Renal cortex interstitium (tissue), 11 donors: Measurements from ENCODE around the gene B3GAT1. TPM values are rescaled to one million over a fixed set of nuclear protein-coding genes. Genes with fewer than 3 reads are reported as not detected.

Source experiments
- DNase-seq, 11 donors: peaks; one replicate each; pipeline ENCODE4 v3.0.0-alpha.2; 2013; ENCODE audit warnings: low read depth in 9 of 11, low spot score in 4 of 11; ENCODE audit errors: extremely low read depth in 1 of 11
- polyA plus RNA-seq, 3 donors: library from polyadenylated mRNA; unstranded; fragments of 120-200 nt; gene quantifications; one replicate each; pipeline ENCODE4 v1.2.1, GENCODE V29; 2013; ENCODE audit not compliant: insufficient read length in 3 of 3

Gene B3GAT1
- polyA plus RNA-seq, 3 donors = 4.3 to 4.9 (median 4.6) TPM

GRCh38 chr11:134382257-134382656, 29.8 kb downstream of the B3GAT1 start:
- DNase-seq = no peak

- no peak for DNase-seq
These were observed 31.3 kb downstream of the B3GAT1 start for GRCh38 chr11:134380785-134381184.

DNA sequence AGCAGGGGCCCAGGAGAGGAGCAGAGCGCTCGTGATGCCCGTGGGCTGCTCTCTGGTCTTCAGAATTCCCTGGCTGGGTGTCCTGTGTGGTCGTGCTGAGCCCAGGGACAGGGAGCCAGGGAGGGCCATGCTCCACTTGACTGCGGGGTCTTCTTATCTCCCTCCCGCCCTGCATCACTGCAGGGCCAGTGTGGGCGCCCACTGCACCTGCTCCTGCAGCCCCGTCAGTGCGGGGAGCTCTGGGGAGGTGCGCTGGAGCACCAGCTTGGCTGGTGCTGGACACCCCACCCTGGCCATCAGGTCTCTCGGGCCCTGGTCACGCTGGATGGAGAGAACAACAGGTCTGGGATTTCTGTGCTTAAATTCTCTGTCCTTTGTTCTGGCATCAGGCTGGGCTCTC, 31.8 kb downstream of the B3GAT1 start:
- DNase-seq = no peak

DNA sequence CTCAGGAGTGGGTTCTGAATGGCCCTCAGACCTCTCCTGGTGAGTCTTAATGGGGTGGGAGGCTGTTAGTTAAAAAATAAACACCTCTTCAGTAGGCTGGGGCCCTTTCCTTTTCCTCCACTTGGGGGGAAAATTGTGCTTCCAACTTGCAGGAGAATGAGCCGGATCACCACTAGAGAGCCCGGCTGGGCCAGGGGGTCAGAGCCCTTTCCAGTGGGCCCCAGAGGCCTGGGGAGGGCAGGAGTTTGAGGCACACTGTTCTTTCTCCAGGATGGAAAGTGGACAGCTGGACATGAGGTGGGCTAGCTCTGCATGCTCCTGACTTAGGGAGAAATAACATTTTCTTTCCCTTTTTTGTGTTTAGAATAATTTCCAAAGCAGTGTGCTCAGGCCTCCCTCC, 32.8 kb downstream of the B3GAT1 start:
- DNase-seq = no peak

- no peak for DNase-seq
These were observed 34.2 kb downstream of the B3GAT1 start for GRCh38 chr11:134377876-134378275.

- no peak for DNase-seq
These were observed 35.7 kb downstream of the B3GAT1 start for GRCh38 chr11:134376150-134376921.

DNA sequence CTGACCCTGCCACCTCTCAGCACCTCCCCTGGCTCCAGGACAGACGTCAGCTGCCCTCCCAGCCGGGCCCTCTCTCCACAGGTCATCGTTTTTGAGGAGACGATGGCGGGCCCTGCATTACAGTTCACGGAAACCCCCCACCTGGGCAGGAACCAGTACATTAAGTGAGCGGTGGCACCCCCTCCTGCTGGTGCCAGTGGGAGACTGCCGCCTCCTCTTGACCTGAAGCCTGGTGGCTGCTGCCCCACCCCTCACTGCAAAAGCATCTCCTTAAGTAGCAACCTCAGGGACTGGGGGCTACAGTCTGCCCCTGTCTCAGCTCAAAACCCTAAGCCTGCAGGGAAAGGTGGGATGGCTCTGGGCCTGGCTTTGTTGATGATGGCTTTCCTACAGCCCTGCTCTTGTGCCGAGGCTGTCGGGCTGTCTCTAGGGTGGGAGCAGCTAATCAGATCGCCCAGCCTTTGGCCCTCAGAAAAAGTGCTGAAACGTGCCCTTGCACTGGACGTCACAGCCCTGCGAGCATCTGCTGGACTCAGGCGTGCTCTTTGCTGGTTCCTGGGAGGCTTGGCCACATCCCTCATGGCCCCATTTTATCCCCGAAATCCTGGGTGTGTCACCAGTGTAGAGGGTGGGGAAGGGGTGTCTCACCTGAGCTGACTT, 37.0 kb downstream of the B3GAT1 start:
- no peak for DNase-seq

GRCh38 chr11:134374171-134374570, 37.9 kb downstream of the B3GAT1 start:
- DNase-seq = no peak

- DNase-seq = no peak
These were observed 38.4 kb downstream of the B3GAT1 start for GRCh38 chr11:134373591-134374052.

DNA sequence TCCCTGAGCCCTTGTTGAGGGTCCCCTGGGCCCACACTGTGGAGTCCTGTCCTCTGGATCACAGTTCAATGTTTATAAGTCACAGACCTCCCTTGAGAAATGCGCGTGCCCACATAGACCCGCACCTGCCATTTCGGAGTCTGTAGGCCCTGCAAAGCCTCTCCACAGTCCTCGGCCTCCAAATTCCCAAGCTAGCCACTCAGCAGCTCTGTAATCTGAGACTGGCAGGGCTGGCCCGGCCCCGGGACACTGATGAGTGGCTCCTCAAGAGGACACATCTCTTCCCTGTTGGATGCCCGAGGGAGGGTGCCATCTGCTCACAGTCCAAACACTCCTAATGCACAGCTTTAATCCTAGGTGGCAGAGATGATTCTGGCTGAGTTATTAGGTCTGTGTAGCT, 39.1 kb downstream of the B3GAT1 start:
- no peak for DNase-seq

- DNase-seq = no peak
These were observed 39.5 kb downstream of the B3GAT1 start for GRCh38 chr11:134372536-134372935.

- no peak for DNase-seq
These were observed 40.4 kb downstream of the B3GAT1 start for GRCh38 chr11:134371436-134372185.

GRCh38 chr11:134370526-134371435, 41.3 kb downstream of the B3GAT1 start:
- DNase-seq = no peak

- DNase-seq = no peak
These were observed 42.2 kb downstream of the B3GAT1 start for GRCh38 chr11:134369656-134370525.

- no peak for DNase-seq
These were observed 44.3 kb downstream of the B3GAT1 start for GRCh38 chr11:134367781-134368180.

DNA sequence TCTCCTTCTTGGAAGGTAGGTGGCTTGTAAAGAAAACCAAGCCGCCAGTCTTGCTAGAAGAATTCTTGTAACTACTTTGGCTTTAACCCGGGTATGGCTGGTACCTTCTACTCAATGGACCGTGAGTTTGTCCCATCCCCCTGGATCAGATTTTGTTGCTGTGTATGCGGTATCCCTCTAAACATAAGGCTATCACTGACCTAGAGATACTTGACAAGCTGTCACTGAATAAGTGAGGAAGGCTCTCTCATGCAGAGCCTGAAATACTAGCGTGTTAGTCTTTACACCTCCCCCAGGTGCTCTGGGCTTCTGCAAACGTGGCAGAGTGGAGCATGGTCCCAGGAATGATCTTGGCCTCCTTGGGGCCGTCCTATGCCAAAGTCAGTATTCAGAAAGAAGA, 45.8 kb downstream of the B3GAT1 start:
- DNase-seq = peak in 4 of 11 donors; percentile 6 to 39 (median 15)

DNA sequence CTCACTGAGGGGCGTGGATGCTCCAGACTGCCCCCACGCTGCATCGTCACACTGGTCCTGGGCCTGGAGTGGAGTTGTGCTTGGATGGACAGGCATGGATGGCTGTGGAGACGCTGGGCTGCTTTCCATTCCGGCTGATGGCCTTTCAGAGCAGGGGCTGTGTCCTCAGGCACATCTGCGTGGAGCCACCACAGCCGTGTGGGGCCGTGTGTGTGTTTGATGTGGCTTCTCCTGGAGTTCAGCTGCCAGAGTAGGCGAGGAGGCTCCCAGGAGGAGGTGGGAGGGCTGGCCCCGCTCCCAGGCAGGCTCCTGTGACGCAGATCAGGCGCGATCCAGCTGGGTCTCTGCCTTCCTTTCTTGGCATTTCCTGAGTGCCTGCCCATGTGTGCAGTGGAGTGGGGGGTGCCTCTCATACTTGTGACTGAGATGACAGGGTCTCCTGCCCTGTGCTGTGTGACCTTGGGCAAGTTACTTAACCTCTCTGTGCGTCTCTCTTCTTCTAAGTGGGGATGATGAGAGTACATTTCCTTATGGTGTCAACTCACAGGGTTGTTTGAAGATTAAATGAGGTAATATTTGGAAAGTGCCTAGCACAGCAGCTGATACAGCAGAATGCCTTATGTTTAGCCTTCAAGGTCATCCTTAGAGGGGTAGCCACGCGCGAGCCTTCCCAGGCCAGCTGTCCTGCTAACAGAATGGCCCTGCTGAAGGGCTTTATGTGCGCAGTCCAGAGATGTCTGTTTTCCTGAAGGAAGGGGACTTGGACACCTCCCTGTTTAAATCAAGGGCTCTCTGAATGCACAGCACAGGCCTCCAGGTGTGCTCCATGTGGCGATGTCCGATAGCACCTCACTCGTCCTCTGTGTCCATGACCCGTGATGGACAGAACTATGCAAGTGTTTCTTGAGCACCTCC, 46.8 kb downstream of the B3GAT1 start:
- no peak for DNase-seq
